Measurements from ENCODE around the gene DYNC1LI1.
"Not testable (repeated sequence)": the region's sequence is repeated elsewhere in the genome, so short reads cannot be mapped to it uniquely, and the experiment has no call there.

The DYNC1LI1 gene

GRCh38 chr3:32586356-32586755, 15.7 kb upstream of the DYNC1LI1 start:
- DNase-seq (ENCODE audit: insufficient read length, low spot score) (no peak), FAIRE-seq (no peak)
- TF ChIP-seq CTCF (IDR thresholded peaks at IDR 0.05; ENCODE audit: insufficient read depth, missing control alignments), result no peak

- no peak for FAIRE-seq
- no peak for TF ChIP-seq CTCF (IDR thresholded peaks at IDR 0.05; ENCODE audit: insufficient read depth, missing control alignments)
- no peak for DNase-seq (ENCODE audit: insufficient read length, low spot score)
Measured at GRCh38 chr3:32584660-32585059, 14.0 kb upstream of the DYNC1LI1 start.

DNA sequence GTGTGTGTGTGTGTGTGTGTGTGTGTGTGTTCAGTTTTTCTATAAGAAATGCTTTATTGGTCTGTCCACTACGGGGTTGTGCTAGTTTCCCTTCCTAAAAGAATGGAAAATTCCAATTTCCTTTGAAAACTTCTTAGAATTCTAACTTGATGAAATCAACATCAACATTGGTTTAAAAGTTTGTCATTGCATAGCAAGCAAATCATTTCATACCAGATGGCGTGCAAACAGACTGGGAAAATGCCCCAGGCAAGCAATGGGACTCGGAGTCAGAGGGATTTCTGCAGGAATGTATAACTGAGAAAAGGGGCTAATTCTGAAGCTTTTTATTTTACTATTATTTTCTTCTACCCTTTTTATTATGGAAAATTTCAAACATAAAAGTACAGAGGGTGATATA, 13.1 kb upstream of the DYNC1LI1 start:
- TF ChIP-seq CTCF (IDR thresholded peaks at IDR 0.05; ENCODE audit: insufficient read depth, missing control alignments), result no peak
- no peak for DNase-seq (ENCODE audit: insufficient read length, low spot score)
- FAIRE-seq, result no peak

DNA sequence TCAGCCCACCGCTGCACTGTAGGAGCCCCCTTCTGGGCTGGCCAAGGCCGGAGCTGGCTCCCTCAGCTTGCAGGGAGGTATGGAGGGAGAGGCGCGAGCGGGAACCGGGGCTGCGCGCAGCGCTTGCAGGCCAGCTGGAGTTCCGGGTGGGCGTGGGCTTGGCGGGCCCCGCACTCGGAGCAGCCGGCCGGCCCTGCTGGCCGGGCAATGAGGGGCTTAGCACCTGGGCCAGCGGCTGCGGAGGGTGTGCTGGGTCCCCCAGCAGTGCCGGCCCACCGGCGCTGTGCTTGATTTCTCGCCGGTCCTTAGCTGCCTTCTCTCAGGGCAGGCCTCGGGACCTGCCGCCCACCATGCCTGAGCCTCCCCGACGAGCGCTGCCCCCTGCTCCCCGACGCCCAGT, 8.0 kb upstream of the DYNC1LI1 start:
- FAIRE-seq; DNase-seq (ENCODE audit: insufficient read length, low spot score): not testable (repeated sequence)

DNA sequence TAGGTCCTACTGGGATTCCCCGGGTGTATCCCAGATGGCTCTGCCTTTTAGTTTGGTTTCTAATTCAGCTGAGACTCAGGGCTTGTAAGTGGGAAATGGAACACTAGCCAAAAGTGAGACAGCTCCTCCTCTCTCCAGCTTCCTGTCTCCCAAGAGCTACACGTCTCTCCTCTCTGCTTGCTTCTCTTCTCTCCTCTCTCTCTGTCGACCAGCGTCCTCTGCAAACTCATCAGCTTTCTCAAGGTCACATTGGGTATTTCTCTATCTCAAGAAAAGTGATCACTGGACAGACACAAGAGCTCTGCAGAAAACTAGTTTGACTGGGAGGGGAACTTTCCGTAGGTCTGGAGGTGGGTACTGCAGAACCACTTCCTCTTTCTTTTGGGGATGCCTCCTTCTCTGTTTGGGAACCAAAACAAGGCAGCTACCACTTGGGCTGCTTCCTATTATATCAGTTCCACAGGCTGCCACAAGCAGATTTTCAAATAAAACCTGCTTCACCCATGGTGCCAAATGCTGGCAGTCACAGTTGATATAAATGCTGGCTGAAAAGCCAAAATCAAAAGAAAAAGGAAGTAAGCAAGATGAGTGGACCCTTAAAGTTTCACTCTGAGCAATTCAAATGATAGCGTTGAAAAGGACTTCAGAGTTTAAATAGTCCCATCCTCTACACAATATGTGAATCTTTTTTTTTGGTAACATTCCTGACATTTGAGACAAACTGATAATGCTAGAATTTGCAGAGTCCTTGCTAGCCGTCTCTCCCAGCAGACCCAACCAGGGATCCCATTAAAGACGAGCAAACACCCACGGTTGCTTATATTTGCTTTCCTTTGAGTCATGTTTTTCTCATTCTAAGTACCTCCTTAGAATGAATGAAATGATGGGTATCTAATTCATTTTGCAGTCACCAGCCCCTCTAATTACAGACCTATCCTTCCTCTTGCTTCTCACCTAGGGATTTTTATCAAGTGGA, 7.2 kb upstream of the DYNC1LI1 start:
- DNase-seq (ENCODE audit: insufficient read length, low spot score) (no peak), FAIRE-seq (no peak)
- no peak for TF ChIP-seq CTCF (IDR thresholded peaks at IDR 0.05; ENCODE audit: insufficient read depth, missing control alignments)

- no peak for DNase-seq (ENCODE audit: insufficient read length, low spot score)
- no peak for TF ChIP-seq CTCF (IDR thresholded peaks at IDR 0.05; ENCODE audit: insufficient read depth, missing control alignments)
- no peak for FAIRE-seq
Measured at GRCh38 chr3:32577174-32577573, 6.5 kb upstream of the DYNC1LI1 start.

GRCh38 chr3:32575451-32576113, 4.9 kb upstream of the DYNC1LI1 start:
- no peak for DNase-seq (ENCODE audit: insufficient read length, low spot score)
- no peak for FAIRE-seq
- TF ChIP-seq CTCF (IDR thresholded peaks at IDR 0.05; ENCODE audit: insufficient read depth, missing control alignments), result no peak

All from D721Med (cell line).